ENCODE measurements around the gene CSGALNACT2.

The CSGALNACT2 gene, protein sequence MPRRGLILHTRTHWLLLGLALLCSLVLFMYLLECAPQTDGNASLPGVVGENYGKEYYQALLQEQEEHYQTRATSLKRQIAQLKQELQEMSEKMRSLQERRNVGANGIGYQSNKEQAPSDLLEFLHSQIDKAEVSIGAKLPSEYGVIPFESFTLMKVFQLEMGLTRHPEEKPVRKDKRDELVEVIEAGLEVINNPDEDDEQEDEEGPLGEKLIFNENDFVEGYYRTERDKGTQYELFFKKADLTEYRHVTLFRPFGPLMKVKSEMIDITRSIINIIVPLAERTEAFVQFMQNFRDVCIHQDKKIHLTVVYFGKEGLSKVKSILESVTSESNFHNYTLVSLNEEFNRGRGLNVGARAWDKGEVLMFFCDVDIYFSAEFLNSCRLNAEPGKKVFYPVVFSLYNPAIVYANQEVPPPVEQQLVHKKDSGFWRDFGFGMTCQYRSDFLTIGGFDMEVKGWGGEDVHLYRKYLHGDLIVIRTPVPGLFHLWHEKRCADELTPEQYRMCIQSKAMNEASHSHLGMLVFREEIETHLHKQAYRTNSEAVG

DNA sequence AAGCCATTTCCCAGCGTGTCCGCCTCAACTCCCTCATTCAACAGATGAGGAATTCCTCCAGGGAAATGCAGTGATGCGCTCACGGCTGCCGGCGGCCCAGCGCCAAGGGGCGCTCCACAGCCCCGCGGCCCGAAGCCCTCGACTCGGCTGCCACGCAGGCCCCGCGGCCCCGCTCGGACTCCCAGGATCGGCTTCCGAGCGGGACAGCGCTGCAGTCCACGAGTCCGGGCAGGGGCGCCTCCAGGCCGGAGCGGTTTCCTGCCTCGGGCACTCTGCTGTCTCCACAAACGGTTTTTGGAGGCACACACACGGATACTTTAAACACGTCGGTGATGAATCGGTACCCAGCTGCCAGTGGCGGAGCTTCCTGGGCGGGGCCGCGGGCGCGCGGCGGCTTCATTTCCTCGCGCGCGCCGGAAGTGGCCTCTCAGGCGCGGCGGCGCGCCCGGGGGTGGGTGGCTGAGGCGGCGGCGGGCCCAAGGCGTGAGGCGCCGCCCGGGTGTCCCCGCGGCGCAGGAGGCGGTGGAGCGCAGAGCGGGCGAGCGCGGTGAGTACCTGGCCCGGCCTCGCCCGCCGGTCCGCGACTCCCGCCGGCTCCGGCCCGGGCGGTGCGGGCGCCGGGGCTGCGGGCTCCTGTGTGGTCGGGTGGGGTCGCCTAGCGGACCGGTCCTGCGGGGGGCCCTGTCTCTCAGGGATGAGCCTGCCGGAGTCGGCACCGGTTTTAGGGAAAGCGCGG, at the start of gene CSGALNACT2:
TSS of gene CSGALNACT2 (plus strand) at position 425 of the 736 bp plus-strand sequence. CDS start 16,705 bp downstream, outside the sequence.
- H3K27me3 ChIP-seq (ENCODE audit: control insufficient read depth, insufficient read depth, low read length) = no peaks in the 10 kb centered on the region
- TF ChIP-seq CTCF (IDR thresholded peaks at IDR 0.05) = no peak
- H3K27ac ChIP-seq = peak within 1 kb of the TSS; percentile 87
- H3K9ac ChIP-seq = peak within 1 kb of the TSS; percentile 43
- peaks cover 4% of the 10 kb centered on the region for H3K79me2 ChIP-seq
- no peaks in the 10 kb centered on the region for H3K36me3 ChIP-seq (ENCODE audit: control insufficient read depth, insufficient read depth, low read length)
- H3K4me3 ChIP-seq (ENCODE audit: low read depth, low read length) = peak within 1 kb of the TSS; percentile 82
- no peaks in the 10 kb centered on the region for H3K9me3 ChIP-seq (ENCODE audit: control insufficient read depth, low read length)
- peaks cover 7% of the 10 kb centered on the region for H3K4me1 ChIP-seq
- H3K4me2 ChIP-seq (ENCODE audit: low read length) = peak within 1 kb of the TSS; percentile 86
- peak within 1 kb of the TSS; percentile 99 for H2AFZ ChIP-seq

DNA sequence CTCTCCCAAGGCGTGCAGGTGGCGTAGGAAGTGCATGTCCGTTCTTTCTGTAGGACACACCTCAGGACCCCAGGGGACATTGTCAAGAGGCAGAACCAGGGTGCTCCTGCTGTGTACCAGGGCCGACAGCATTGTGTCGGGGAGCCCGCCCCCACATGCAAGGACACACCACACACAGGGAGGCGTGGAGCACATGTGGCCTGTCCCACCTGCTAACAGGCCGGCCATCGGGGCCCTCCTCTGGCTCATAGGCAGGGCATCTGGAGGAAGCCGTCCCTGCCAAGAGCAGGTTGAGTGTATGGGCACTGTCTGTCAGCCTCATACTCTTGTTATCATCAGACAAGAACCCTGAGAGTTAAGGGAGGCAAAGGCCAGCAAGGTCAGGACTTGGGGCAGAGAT, 48.7 kb upstream of the CSGALNACT2 start:
- Histone ChIP-seq H3K79me2 (no peaks in the 10 kb centered on the region), H3K36me3 (ENCODE audit: control insufficient read depth, insufficient read depth, low read length) (no peaks in the 10 kb centered on the region), H3K4me2 (ENCODE audit: low read length) (no peak overlapping the region), H3K27me3 (ENCODE audit: control insufficient read depth, insufficient read depth, low read length) (no peaks in the 10 kb centered on the region), H3K9ac (no peak overlapping the region), H3K9me3 (ENCODE audit: control insufficient read depth, low read length) (no peaks in the 10 kb centered on the region), H2AFZ (no peak overlapping the region), H3K4me1 (no peaks in the 10 kb centered on the region), H3K27ac (no peak overlapping the region), H3K4me3 (ENCODE audit: low read depth, low read length) (no peak overlapping the region)
- no peak for TF ChIP-seq CTCF (IDR thresholded peaks at IDR 0.05)

DNA sequence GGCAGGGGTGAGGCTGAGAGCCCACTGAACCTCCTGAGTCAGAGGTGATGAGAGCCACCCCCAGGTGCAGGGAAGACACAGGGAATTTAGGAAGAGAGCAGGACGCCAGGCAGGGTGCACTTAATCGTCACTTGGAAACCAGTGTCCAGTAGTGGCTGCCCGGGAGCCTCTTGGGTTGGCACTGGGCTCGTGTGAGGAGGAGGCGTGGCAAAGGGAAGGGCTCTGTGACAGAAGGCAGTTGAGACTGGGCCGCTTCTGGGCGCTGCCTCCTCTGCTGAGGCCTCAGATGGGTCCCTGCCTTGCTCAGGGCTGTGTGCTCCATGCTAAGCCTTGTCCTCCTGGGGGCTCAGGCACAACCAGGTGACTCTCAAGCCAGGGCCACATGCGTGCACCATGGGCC, 48.1 kb upstream of the CSGALNACT2 start:
- Histone ChIP-seq H3K9me3 (ENCODE audit: control insufficient read depth, low read length) (no peaks in the 10 kb centered on the region), H2AFZ (no peak overlapping the region), H3K36me3 (ENCODE audit: control insufficient read depth, insufficient read depth, low read length) (no peaks in the 10 kb centered on the region), H3K27me3 (ENCODE audit: control insufficient read depth, insufficient read depth, low read length) (no peaks in the 10 kb centered on the region), H3K9ac (no peak overlapping the region), H3K79me2 (no peaks in the 10 kb centered on the region), H3K4me1 (no peaks in the 10 kb centered on the region), H3K4me2 (ENCODE audit: low read length) (no peak overlapping the region), H3K4me3 (ENCODE audit: low read depth, low read length) (no peak overlapping the region), H3K27ac (no peak overlapping the region)
- no peak for TF ChIP-seq CTCF (IDR thresholded peaks at IDR 0.05)

DNA sequence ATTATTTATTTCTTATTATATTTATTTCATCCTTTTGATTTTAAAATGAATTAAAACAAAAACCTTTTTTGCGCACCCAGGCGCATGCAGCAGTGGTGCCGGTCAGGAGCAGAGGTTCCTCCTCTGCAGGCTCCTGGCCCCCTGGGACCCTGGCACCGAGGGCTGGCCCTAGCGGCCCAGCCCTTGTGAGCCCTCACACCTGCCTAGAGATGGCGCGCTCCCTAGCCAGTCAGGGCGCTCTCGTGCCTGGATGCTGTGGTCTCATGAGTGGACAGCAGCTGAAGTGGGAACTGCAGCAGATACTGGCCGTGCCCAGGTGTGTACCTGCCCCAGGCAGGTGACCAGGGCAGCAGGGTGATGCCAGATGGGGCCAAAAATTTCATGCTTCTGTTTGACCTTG, 47.6 kb upstream of the CSGALNACT2 start:
- H3K4me3 ChIP-seq (ENCODE audit: low read depth, low read length) = no peak overlapping the region

More for the DNA sequence above, 47.6 kb upstream of the CSGALNACT2 start:
- no peaks in the 10 kb centered on the region for H3K4me1 ChIP-seq
- H3K36me3 ChIP-seq (ENCODE audit: control insufficient read depth, insufficient read depth, low read length) = no peaks in the 10 kb centered on the region
- no peaks in the 10 kb centered on the region for H3K27me3 ChIP-seq (ENCODE audit: control insufficient read depth, insufficient read depth, low read length)
- no peak overlapping the region for H2AFZ ChIP-seq
- no peak overlapping the region for H3K27ac ChIP-seq
- no peak overlapping the region for H3K4me2 ChIP-seq (ENCODE audit: low read length)
- H3K9me3 ChIP-seq (ENCODE audit: control insufficient read depth, low read length) = no peaks in the 10 kb centered on the region
- no peak overlapping the region for H3K9ac ChIP-seq
- no peaks in the 10 kb centered on the region for H3K79me2 ChIP-seq
- no peak for TF ChIP-seq CTCF (IDR thresholded peaks at IDR 0.05)
